ENCODE measurements around the gene ERCC8. TPM values are rescaled to one million over a fixed set of nuclear protein-coding genes. Genes with fewer than 3 reads are reported as not detected.

The ERCC8 gene
- total and polyA plus RNA-seq, 12 donors, result 3.7 to 23.3 (median 9.7) TPM

GRCh38 chr5:60896991-60897390 is 47.9 kb downstream of the ERCC8 start:
- intact Hi-C loops (cut with DNase I), result no loop called here
- Histone ChIP-seq H3K36me3 (replicated peaks in 1 of 2) (peaks cover 0 to 3% of the 10 kb centered on the region in 2 donors), H3K27ac (no peak overlapping the region), H3K4me3 (no peak overlapping the region), H3K27me3 (no peaks in the 10 kb centered on the region), H3K4me1 (replicated peaks in 1 of 2) (no peaks in the 10 kb centered on the region), H3K9me3 (replicated peaks in 1 of 3) (no peaks in the 10 kb centered on the region)
- 91 to 96% (median 94%) methylated on average over 4 of the region's 4 CpGs for WGBS, 4 donors
- TF ChIP-seq CTCF (IDR thresholded peaks at IDR 0.05) (no peak), POLR2A (IDR thresholded peaks at IDR 0.05) (no peak)
- no peak for DNase-seq

- Histone ChIP-seq H3K27me3 (no peaks in the 10 kb centered on the region), H3K4me1 (replicated peaks in 1 of 2) (no peaks in the 10 kb centered on the region), H3K36me3 (replicated peaks in 1 of 2) (peaks cover 0 to 3% of the 10 kb centered on the region in 2 donors), H3K27ac (no peak overlapping the region), H3K4me3 (no peak overlapping the region), H3K9me3 (replicated peaks in 1 of 3) (no peaks in the 10 kb centered on the region)
- intact Hi-C loops (cut with DNase I), result no loop called here
- WGBS, 4 donors, result 94 to 96% (median 96%) methylated on average over 13 of the region's 13 CpGs
- TF ChIP-seq CTCF (IDR thresholded peaks at IDR 0.05), result no peak
- TF ChIP-seq POLR2A (IDR thresholded peaks at IDR 0.05), result no peak
- no peak for DNase-seq
These were observed 51.3 kb downstream of the ERCC8 start for GRCh38 chr5:60893521-60893920.

GRCh38 chr5:60891667-60892066 is 53.2 kb downstream of the ERCC8 start:
- TF ChIP-seq POLR2A (IDR thresholded peaks at IDR 0.05) (no peak), CTCF (IDR thresholded peaks at IDR 0.05) (no peak)
- 89 to 96% (median 92%) methylated on average over 2 of the region's 2 CpGs for WGBS, 4 donors
- intact Hi-C loops (cut with DNase I), result no loop called here
- Histone ChIP-seq H3K27me3 (no peaks in the 10 kb centered on the region), H3K27ac (no peak overlapping the region), H3K36me3 (replicated peaks in 1 of 2) (no peaks in the 10 kb centered on the region), H3K9me3 (replicated peaks in 1 of 3) (no peaks in the 10 kb centered on the region), H3K4me1 (replicated peaks in 1 of 2) (no peaks in the 10 kb centered on the region), H3K4me3 (no peak overlapping the region)
- no peak for DNase-seq

GRCh38 chr5:60888359-60889061 is 56.4 kb downstream of the ERCC8 start:
- no peaks in the 10 kb centered on the region for H3K27me3 ChIP-seq
- intact Hi-C loops (cut with DNase I), result no loop called here
- no peak for DNase-seq
- no peak overlapping the region for H3K4me3 ChIP-seq
- TF ChIP-seq POLR2A (IDR thresholded peaks at IDR 0.05) (no peak), CTCF (IDR thresholded peaks at IDR 0.05) (no peak)
- no peak overlapping the region for H3K27ac ChIP-seq
- H3K36me3 ChIP-seq (replicated peaks in 1 of 2), result no peaks in the 10 kb centered on the region
- WGBS, 4 donors, result 76 to 98% (median 95%) methylated on average over 2 of the region's 2 CpGs
- no peaks in the 10 kb centered on the region for H3K9me3 ChIP-seq (replicated peaks in 1 of 3)
- H3K4me1 ChIP-seq (replicated peaks in 1 of 2), result no peaks in the 10 kb centered on the region
